Activated naive CD4-positive, alpha-beta T cell treated with anti-CD3 and anti-CD28 coated beads, Interleukin-2, amount 50 U/mL, for 24 hours (primary cell): ENCODE results near the gene STRA6.

Experiments used
- H3K27ac Mint-ChIP-seq: one replicate; pipeline ENCODE4 v1.8.0; 2021; ENCODE audit warnings: mild to moderate bottlenecking, mixed read lengths
- H3K27me3 Mint-ChIP-seq: one replicate; pipeline ENCODE4 v1.8.0; 2021; ENCODE audit warnings: mixed read lengths
- H3K36me3 Mint-ChIP-seq: one replicate; pipeline ENCODE4 v1.8.0; 2021; ENCODE audit warnings: mixed read lengths
- H3K4me1 Mint-ChIP-seq: one replicate; pipeline ENCODE4 v1.8.0; 2021; ENCODE audit warnings: mixed read lengths
- H3K4me3 Mint-ChIP-seq: one replicate; pipeline ENCODE4 v1.8.0; 2021; ENCODE audit warnings: mild to moderate bottlenecking, mixed read lengths
- H3K9me3 Mint-ChIP-seq: one replicate; pipeline ENCODE4 v1.8.0; 2021; ENCODE audit warnings: mixed read lengths

STRA6 gene

GRCh38 chr15:74202452-74203401, at the start of gene STRA6:
Gene STRA6 (minus strand): TSS chr15:74202787. CDS start chr15:74202267, 520 bp downstream.
- peaks cover 3% of the 10 kb centered on the region for H3K27me3 Mint-ChIP-seq
- no peaks in the 10 kb centered on the region for H3K4me1 Mint-ChIP-seq
- H3K36me3 Mint-ChIP-seq: no peaks in the 10 kb centered on the region
- H3K27ac Mint-ChIP-seq: peak within 1 kb of the TSS; percentile 55
- H3K9me3 Mint-ChIP-seq: no peaks in the 10 kb centered on the region
- H3K4me3 Mint-ChIP-seq: no peak within 1 kb of the TSS

GRCh38 chr15:74252291-74252690, 49.7 kb upstream of the STRA6 start:
- H3K4me3 Mint-ChIP-seq: no peak overlapping the region

GRCh38 chr15:74251131-74251811, 48.7 kb upstream of the STRA6 start:
- Mint-ChIP-seq H3K9me3 (no peaks in the 10 kb centered on the region), H3K27ac (no peak overlapping the region), H3K36me3 (no peaks in the 10 kb centered on the region), H3K4me1 (no peaks in the 10 kb centered on the region), H3K27me3 (peaks cover 3% of the 10 kb centered on the region), H3K4me3 (no peak overlapping the region)

More at GRCh38 chr15:74252291-74252690, 49.7 kb upstream of the STRA6 start:
- Mint-ChIP-seq H3K36me3 (no peaks in the 10 kb centered on the region), H3K27ac (no peak overlapping the region), H3K27me3 (peaks cover 3% of the 10 kb centered on the region), H3K9me3 (no peaks in the 10 kb centered on the region), H3K4me1 (no peaks in the 10 kb centered on the region)

- H3K36me3 Mint-ChIP-seq: no peaks in the 10 kb centered on the region
- H3K4me3 Mint-ChIP-seq: no peak overlapping the region
- peaks cover under 1% of the 10 kb centered on the region for H3K4me1 Mint-ChIP-seq
- H3K27me3 Mint-ChIP-seq: peaks cover 4% of the 10 kb centered on the region
- H3K9me3 Mint-ChIP-seq: no peaks in the 10 kb centered on the region
- H3K27ac Mint-ChIP-seq: no peak overlapping the region
Measured at GRCh38 chr15:74250266-74250665, 47.7 kb upstream of the STRA6 start.

- Mint-ChIP-seq H3K36me3 (no peaks in the 10 kb centered on the region), H3K9me3 (no peaks in the 10 kb centered on the region), H3K27me3 (peaks cover 21% of the 10 kb centered on the region), H3K4me1 (peaks cover 8% of the 10 kb centered on the region), H3K27ac (no peak overlapping the region), H3K4me3 (peak overlapping the region; percentile 11)
Measured at GRCh38 chr15:74245342-74245931, 42.9 kb upstream of the STRA6 start.

- Mint-ChIP-seq H3K9me3 (no peaks in the 10 kb centered on the region), H3K4me1 (peaks cover 8% of the 10 kb centered on the region), H3K27me3 (peaks cover 19% of the 10 kb centered on the region), H3K27ac (no peak overlapping the region), H3K4me3 (peak overlapping the region; percentile 11), H3K36me3 (no peaks in the 10 kb centered on the region)
Measured at GRCh38 chr15:74244822-74245341, 42.3 kb upstream of the STRA6 start.

GRCh38 chr15:74243431-74243830, 40.8 kb upstream of the STRA6 start:
- Mint-ChIP-seq H3K9me3 (no peaks in the 10 kb centered on the region), H3K4me1 (peaks cover 8% of the 10 kb centered on the region), H3K36me3 (no peaks in the 10 kb centered on the region), H3K27me3 (peaks cover 19% of the 10 kb centered on the region), H3K27ac (no peak overlapping the region), H3K4me3 (no peak overlapping the region)

- H3K4me3 Mint-ChIP-seq: no peak overlapping the region
- H3K27ac Mint-ChIP-seq: no peak overlapping the region
- H3K27me3 Mint-ChIP-seq: peaks cover 19% of the 10 kb centered on the region
- no peaks in the 10 kb centered on the region for H3K36me3 Mint-ChIP-seq
- no peaks in the 10 kb centered on the region for H3K9me3 Mint-ChIP-seq
- H3K4me1 Mint-ChIP-seq: peaks cover 8% of the 10 kb centered on the region
Measured at GRCh38 chr15:74242441-74243185, 40.0 kb upstream of the STRA6 start.

GRCh38 chr15:74240897-74241614, 38.5 kb upstream of the STRA6 start:
- Mint-ChIP-seq H3K4me3 (no peak overlapping the region), H3K27ac (peak overlapping the region; percentile 3), H3K27me3 (peaks cover 19% of the 10 kb centered on the region), H3K4me1 (peaks cover 8% of the 10 kb centered on the region), H3K36me3 (no peaks in the 10 kb centered on the region), H3K9me3 (no peaks in the 10 kb centered on the region)

- Mint-ChIP-seq H3K4me3 (no peak overlapping the region), H3K36me3 (no peaks in the 10 kb centered on the region), H3K27me3 (peaks cover 16% of the 10 kb centered on the region), H3K27ac (no peak overlapping the region), H3K9me3 (no peaks in the 10 kb centered on the region), H3K4me1 (peaks cover 6% of the 10 kb centered on the region)
Measured at GRCh38 chr15:74240002-74240568, 37.5 kb upstream of the STRA6 start.

GRCh38 chr15:74239051-74239705, 36.6 kb upstream of the STRA6 start:
- H3K27ac Mint-ChIP-seq: no peak overlapping the region
- peaks cover 10% of the 10 kb centered on the region for H3K27me3 Mint-ChIP-seq
- H3K9me3 Mint-ChIP-seq: no peaks in the 10 kb centered on the region
- H3K4me3 Mint-ChIP-seq: no peak overlapping the region
- no peaks in the 10 kb centered on the region for H3K36me3 Mint-ChIP-seq
- no peaks in the 10 kb centered on the region for H3K4me1 Mint-ChIP-seq

GRCh38 chr15:74235962-74236361, 33.4 kb upstream of the STRA6 start, which contains the start of gene CCDC33:
Gene CCDC33 (plus strand): TSS chr15:74236326. CDS start chr15:74236720, 394 bp downstream.
- Mint-ChIP-seq H3K36me3 (no peaks in the 10 kb centered on the region), H3K27me3 (no peaks in the 10 kb centered on the region), H3K4me3 (no peak within 1 kb of the TSS), H3K9me3 (no peaks in the 10 kb centered on the region), H3K4me1 (no peaks in the 10 kb centered on the region), H3K27ac (no peak within 1 kb of the TSS)

GRCh38 chr15:74234598-74234875, 31.9 kb upstream of the STRA6 start:
- H3K4me3 Mint-ChIP-seq: no peak overlapping the region
- H3K9me3 Mint-ChIP-seq: no peaks in the 10 kb centered on the region
- no peaks in the 10 kb centered on the region for H3K27me3 Mint-ChIP-seq
- no peaks in the 10 kb centered on the region for H3K36me3 Mint-ChIP-seq
- H3K27ac Mint-ChIP-seq: no peak overlapping the region
- H3K4me1 Mint-ChIP-seq: no peaks in the 10 kb centered on the region
